AG20443 (cell line): Measurements from ENCODE around the gene NRXN3.

Experiments used
- DNase-seq: peaks from one replicate; pipeline ENCODE4 v3.0.0; 2012; ENCODE audit warnings: low spot score, mixed read lengths

NRXN3 gene

DNA sequence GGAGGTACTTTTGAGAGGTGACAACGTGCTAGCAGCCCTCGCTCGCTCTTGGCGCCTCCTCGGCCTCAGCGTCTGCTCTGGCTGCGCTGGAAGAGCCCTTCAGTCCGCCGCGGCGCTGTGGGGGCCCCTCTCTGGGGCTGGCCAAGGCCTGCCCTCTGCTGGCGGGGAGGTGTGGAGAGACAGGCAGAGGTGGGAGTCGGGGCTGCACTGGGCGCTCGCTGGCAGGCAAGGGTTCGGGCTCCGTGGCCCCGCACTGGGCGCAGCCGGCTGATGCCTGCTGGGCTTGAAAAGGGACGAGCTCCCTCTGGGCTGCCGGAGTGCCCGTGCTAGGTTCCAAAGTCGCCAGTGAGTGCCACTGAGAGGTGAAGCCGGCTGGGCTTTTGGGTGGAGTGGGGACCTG lies 1461.1 kb downstream of the NRXN3 start:
- no peak for DNase-seq

DNA sequence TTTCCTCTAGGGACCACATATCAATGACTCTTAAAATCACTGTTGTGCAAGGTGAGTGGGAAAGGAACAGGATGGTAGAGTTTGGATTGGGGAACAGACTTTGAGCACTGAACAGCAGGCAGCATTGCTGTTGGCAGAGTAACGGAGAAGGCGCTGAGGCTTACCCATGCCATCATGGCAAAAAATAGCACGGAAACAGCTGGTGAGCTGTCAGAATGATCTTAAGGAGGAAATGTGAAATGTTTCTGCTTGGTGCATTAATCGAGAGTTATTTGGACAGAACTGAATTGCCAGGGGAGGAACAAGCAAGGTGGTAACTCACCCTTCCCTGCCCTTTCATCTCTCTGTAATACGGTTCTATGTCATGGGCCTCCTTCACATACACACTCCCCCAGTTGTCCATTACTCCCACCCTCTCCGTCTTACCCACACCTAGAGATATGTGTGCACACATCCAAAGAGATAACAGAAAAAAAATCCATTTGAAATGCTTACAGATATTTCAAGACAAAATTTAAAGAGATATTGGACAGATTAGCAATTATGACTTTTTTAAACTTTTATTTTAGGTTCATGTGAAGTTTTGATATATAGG lies 1468.6 kb downstream of the NRXN3 start:
- DNase-seq, result no peak

DNA sequence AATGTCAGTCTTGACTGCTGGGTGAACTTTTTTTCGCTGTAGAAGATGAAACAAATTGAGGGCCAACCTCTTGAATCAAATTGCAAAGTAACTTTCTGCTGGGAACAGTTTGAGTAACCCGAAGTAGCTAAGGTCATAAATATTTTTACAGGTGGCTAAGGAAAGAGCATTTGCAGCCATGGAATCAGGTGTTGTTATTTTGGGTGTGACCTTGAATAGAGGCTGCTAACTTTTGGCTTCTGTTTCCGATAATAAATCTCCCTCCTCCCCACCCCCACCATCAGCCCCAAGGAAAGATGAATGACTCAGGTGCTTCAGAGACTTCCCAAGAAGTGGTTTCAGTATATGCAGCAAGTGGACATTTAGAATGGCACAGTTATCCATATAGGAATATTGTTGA lies 1469.4 kb downstream of the NRXN3 start:
- DNase-seq, result no peak

DNA sequence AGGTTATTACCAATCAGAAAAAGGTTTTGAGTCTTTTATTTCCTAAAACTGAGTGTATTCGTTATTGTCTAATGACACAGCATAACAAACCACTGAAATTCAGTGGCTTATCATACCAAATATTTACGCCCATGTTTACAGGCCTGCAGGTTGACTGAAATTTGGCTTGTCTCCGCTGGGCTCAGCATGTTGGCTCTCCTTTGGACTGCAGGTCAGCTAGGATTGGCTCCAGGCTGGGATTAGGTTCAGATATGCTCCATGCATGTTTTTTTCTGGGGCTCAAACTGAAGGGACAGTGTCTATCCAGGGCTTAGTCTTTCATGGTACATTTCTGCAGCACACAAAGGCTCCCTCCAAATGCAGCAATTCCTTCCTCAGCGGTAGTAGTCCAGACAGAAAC lies 1471.2 kb downstream of the NRXN3 start:
- DNase-seq, result no peak

DNA sequence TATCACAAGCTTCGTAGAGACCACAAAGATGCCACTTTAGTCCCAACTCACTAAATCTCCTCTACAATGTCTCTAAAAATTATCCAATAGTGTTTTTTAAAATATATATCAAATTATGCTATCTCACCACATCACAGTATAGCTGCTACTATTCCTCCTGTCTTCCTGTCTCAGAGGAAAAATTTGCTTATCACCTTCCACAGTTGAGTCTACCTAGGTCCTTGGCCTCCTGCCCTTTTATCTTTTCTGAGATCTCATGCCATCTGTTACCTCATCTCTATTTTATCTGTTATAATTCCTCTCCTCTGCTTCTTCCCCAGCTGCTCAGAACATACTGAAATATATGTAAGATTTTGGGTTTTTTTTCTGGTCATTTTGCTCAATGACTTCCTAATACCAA lies 1473.0 kb downstream of the NRXN3 start:
- no peak for DNase-seq

DNA sequence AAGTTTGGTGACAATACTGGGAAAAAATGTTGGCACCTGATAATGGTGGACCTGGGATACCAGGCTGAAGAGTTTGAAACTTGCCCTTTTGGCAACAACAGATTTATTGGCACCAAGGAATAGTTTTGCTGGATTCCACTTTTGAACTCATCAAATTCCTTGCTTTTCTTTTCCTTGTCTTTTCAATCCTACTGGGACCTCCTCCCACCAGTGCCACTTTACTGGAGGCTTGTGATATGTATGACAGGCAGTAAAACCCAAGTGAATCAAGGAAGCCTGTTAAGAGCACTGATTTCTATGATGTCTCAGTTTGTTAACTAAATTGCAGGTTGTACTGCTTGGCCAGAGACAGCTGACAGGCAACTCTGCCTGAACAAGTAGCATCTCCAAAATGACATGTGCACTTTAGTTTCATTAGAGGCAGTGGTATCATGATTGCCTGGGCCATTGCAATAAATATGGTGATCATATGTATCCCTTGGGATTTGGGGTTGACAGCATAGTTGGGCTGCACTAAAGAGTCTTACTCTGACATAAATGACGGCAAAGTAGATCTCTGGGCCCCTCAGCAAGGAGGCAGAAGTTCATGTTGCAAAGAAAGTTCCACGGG lies 1475.7 kb downstream of the NRXN3 start:
- DNase-seq, result no peak

DNA sequence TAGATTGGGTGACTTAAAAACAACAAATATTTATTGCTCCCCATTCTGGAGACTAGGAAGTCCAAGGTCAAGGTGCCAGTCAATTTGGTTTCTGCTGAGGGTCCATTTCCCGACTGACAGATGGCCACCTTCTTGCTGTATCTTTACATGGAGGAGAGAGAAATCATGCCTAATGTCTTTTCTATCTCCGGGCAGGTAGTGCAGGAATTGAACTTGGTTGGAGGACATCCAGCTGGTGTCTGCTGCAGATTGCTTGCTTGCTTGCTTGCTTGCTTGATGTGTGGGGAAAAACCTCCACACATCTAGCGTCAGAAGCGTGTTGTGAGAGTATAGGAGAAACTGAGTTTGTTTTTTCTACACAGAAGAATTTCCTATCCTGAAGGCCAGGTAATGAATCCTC lies 1479.7 kb downstream of the NRXN3 start:
- no peak for DNase-seq

DNA sequence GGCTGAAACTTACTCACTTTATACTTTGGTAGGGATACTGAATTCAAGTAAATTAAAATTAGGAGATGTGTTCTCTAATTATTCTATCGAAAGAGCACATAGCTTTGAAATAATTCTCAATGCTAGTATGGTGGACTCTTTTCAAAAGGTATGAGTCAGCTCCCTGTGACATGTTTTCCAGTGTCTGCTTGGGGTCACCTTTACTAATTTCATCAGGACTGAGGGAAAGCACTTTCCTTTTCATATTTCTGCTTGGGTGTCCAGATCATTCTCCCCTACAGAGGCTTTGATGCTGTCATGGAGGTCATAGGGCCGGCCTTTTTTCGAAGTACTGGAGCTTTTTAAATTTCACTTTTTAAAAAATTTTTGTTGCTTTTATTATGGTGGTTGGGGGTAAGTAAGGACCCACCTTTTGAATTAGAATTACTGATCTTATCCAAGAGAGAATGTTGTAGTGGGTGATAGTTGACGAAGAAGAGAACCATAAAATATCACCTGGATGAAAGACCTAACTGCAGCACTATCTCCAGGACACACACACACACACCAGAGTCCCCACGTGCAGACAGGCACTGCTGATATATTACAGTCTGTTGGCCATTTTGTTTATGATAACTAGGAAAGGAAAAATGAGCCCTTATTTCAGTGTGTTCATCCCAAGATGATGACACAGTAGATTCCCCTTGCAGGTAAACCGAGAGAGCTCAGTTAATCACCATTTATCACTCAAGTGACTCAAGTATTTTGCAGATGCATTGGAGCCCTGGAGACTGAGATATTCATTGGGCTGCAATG lies 1482.5 kb downstream of the NRXN3 start:
- DNase-seq, result no peak

DNA sequence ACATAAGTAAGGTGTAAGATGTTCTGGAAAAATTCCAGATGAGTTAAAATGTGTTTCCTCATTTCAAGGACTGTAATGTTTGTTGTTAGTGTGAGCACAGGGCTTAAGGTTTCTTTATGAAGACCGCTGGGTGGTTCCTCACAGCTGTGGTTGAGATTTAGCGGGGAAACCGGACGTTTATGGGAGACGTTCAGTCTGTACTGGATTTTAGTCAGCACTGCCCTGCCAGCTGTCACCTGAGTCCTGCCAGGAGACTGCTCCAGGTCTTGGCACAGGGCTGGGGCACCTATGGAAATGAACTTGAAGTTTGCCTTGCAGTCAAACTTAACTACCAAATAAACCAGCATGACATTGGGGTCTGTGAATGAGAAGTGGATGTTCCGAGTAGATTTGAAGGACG lies 1485.9 kb downstream of the NRXN3 start:
- DNase-seq, result no peak

DNA sequence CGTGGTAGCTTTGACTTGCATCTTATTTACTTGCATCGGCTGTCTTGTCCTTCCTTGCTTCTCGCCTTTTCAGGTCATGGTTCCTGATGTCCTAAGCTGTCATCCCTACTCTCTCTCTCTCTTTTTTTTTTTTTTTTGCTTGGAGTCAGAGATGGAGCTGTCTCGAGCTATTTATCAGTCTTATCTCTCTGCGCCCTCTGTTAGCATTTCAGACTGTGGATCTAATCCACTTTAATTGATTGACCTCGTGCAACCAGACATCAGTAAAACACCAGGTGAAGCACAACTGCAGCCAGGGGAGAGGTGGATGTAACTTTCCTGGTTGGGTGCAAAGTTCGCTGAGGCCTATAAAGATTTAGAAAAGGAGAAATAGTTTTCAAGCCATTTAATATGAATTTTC lies 1486.3 kb downstream of the NRXN3 start:
- DNase-seq, result no peak

DNA sequence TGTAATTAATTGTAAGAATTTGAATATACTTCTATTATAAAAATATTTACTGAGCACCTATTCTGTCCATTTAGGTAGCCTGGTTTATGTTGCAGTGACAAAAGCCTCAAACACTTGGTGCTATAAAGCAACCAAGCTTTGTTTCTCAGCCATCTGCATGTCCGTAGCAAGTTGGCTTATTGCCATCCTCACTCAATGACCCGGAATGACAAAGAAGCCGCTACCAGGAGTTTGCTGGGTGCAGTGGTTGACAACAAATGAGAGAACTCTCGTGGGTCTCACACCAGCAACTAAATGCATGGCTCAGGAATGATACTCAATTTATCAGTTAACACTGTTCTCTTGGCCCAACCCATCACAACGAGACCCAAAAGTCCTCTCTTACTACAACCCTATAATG lies 1488.0 kb downstream of the NRXN3 start:
- DNase-seq, result no peak

DNA sequence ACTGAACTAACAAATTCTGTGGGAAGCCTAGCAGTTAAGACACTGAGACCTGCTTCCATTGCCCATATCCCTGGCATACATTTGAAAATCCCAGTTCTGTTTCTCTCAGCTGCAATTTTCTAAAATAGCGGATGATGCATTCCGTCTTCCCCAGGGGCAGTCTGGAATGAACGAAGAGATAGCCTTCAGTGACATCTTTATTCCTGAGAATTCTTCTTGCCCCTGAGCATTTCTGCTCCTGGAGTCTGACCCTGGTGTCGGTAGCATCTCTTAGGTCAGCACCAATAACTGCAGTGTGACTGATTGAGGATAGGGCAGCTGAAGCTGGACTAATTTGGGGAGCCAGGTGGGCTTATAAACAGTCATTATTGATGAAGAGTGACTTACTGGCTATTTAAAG lies 1488.6 kb downstream of the NRXN3 start:
- no peak for DNase-seq

DNA sequence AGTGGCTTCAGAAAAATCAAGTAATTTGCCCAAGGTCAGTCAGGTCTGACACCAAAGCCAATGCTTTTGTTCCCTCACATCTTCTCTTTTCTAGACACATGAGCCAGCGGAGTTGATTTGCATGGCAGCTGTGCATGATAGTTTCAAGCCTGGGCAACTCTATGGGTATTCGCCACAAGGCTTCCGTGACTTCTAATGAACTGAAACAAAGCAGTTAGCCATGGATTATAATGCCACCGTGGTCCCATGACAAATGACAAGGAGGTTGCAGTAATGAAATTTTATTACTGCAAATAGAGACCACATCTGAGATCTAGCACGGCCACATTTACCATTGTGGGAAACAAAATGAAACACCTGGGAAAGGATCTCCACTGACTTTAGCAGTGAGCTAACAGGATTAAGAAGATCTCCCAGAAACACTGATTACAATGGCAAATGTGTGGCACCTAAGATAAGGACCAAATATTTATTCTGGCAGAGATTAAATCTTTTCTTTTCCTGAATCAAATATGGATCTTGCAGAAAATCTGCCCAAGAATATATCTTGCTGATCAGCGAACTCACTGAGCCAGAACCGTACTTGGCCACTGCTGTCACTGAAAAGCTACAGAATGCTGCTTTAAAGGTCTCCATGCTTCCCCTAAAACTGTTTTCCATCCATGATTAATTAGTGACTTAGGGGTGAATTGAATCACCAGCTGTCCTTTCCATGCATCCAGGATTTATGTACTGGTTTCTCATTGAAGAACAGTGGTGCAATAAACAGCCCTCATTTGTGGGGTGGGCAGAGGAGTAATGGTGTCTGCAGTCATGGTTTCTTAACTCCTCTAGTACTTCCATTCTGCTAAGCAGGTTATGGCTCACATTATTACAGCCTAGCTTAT lies 1490.1 kb downstream of the NRXN3 start:
- no peak for DNase-seq

DNA sequence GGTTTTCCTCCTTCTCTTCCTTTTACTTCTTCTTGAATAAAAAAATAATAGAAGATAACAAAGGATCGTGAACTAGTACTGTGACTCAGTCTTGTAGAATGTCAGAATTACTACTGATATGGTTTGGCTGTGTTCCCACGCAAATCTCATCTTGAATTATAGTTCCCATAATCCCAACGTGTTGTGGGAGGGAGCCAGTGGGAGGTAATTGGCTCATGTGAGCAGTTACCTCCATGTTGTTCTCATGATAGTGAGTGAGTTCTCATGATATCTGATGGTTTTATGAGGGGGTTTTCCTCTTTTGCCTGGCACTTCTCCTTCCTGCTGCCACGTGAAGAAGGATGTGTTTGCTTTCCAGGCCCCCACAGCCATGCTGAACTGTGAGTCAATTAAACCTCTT lies 1491.6 kb downstream of the NRXN3 start:
- no peak for DNase-seq

DNA sequence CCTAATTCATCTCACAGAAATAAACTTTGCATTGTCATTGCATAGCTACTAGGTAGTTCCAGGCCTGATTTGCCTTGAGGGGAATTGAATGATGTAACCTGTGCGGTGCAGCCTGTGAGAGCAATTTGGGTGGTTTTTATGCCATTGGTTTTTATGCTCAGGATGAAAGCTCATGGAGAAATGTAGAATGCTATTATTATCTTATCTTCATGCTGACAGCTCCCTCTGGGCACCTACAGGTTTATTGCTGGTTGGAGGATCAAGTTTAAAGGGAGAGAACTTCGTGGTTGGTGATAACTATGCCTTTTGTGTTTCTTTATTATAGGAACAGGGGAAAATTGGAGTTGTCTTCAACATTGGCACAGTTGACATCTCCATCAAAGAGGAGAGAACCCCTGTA lies 1493.3 kb downstream of the NRXN3 start:
- DNase-seq, result no peak

DNA sequence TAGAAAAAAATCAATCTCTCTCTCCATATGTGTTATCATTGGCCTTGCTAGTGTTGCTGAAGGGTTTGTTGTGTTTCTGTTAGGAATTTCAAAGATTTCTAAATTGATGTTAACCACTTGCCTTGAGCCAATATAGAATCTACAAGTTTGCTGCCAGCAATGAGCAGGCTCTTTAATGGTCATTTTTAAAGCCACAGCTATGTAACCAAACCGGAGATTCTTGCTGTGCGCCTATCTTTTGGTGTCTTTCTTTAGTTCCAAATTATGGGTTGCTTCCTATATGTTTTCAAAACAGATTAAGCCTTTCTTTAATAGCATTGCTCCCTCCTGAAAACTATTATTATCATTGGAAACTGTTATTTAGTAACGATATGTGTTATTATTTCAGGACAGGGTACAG lies 1495.4 kb downstream of the NRXN3 start:
- no peak for DNase-seq

DNA sequence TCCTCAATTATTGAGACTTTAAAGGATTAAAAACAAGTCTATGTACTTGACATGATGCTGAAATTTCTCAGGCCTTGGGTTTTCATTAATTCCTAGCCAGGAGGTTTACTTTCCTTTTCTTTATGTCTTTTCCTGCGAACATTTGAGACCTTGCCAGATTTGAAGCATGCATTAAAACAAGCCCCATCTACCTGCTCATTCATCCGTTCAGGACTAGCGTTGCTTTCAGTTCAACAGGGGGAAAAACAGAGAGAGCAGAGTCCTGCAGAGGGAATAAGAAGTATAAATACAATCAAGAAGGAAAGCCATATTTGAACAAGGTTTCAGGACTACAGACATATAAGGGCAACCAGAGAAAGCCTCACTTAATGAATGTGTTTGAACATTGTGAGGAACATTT lies 1498.8 kb downstream of the NRXN3 start:
- no peak for DNase-seq

DNA sequence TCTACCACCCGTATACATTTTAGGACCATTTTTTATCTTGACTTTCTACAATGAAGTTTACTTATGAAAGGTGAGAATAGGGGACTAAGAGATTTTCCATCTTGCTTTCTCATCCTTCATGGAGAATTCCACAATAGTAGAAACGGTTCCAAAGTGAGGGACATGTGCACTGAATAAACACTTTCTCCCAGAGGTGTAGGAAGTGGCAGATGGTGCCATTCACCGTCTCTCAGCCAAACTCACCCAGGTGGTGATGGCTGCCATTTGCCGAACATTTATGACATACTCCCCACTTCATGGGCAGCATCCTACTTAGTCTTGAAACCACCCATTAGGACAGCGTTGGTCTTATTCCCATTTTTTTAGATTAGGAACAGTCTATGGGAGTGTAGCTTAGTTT lies 1500.6 kb downstream of the NRXN3 start:
- DNase-seq, result no peak

DNA sequence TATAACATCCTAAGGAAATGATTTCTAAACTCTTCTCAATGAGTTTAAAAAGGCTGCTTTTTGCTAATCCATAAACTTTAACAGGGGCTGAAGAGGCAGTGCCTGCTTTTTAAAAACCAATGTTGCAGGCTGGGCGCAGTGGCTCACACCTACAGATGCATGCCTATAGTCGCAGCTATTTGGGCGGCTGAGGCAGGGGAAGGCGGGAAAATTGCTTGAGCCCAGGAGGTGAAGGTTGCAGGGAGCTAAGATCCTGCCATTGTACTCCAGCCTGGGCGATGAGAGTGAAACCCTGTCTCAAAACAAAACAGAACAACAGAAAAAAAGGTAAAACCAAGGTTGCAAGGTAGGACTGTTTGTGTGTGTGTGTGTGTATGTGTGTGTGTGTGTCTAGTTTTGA lies 1509.9 kb downstream of the NRXN3 start:
- DNase-seq, result no peak

DNA sequence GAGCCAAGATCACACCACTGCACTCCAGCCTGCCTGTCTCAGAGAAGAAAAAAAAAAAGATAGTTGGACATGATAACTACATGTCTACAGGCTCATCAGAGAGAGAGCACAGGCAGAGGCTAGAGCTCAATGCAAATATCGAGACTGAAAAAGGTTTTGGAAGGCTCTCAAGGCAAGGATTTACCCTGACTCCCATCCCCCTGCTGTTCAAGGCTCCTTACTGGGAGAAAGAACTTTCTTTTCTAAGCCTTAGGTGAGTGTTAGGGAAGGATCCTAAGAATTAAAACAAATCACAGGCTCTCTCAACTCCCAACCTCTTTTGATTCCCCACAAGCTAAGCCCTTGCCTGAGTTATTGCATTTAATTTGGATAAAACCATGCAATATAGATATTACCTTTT lies 1516.0 kb downstream of the NRXN3 start:
- DNase-seq, result no peak

DNA sequence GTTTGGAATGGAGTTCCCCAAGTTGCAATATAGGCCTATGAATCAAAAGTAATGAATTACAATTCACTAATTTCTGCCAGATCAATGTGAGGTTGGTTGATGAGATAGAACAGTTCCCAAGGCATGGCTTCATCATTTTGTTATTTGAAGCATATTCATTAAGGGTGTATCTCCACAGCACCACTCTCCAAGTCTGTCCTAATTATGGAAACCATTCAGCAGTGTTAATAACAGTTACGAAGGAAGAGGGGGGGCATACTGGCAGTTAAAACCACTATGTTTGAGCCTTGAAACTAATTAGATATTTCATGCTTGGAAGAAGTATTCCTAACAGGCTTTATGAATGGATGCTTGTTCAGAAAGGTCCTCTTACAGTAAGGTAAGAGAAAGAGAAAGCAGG lies 1520.8 kb downstream of the NRXN3 start:
- no peak for DNase-seq

DNA sequence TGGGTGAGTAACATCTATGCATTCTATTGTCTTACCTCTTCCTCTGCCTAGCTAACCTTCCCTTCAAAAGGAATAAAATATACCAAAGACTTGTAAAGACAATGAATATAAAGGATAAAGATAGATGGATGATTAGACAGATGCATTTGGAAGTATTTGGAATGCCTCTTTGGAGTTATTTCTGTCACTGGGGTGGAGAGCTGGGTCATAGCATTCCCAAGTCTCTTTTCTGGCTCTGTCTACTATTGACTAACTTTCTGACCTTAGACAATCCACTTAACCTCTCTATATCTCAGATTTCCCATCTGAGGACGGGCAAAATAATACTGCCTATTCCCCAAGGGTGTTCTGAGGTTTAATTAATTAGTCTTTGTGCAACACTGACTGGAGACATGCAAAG lies 1523.8 kb downstream of the NRXN3 start:
- no peak for DNase-seq

DNA sequence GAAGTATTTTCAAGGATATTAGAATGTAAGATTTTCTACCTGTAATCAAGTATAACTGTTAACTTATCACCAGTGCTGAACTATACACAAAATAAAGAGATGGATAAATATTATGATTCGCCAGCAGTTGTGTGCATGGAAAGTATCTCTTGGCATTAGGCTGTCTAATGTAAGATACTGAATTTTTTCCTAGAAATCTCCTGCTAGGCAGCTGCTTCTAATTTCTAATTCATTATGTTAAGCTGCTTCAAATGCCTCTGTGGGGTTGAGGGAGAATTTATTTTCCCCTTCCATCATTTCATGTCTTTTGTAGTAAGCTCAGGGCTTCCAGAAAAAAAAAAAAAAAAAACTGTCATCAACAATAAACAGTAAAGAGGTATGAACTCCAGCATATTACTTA lies 1525.1 kb downstream of the NRXN3 start:
- DNase-seq, result no peak
